Testis (tissue), 3 donors: ENCODE measurements around the gene P2RY8. TPM values are rescaled to one million over a fixed set of nuclear protein-coding genes. Genes with fewer than 3 reads are reported as not detected.

Experiments
- DNase-seq: peaks from one replicate; pipeline ENCODE4 v3.0.0-alpha.2; 2019
- H3K27ac ChIP-seq, 2 donors: fragments of 200-600 bp; sonication (generic); one replicate each; pipeline ENCODE4 v1.5.1; 2019
- H3K27me3 ChIP-seq: fragments of 200-600 bp; sonication (generic); one replicate; pipeline ENCODE4 v1.5.1; 2019
- H3K36me3 ChIP-seq: fragments of 200-600 bp; sonication (generic); one replicate; pipeline ENCODE4 v1.5.1; 2017; ENCODE audit warnings: low read depth; ENCODE audit errors: missing control alignments
- H3K4me1 ChIP-seq: fragments of 200-600 bp; sonication (generic); one replicate; pipeline ENCODE4 v1.5.1; 2019
- H3K4me3 ChIP-seq, 2 donors: fragments of 200-600 bp; sonication (generic); one replicate each; pipeline ENCODE4 v1.5.1; 2017 to 2019
- H3K9me3 ChIP-seq: fragments of 200-600 bp; sonication (generic); one replicate; pipeline ENCODE4 v1.5.1; 2017
- CTCF ChIP-seq, 3 experiments: fragments of 450-650 bp in 2 of 3; fragments of 200-600 bp in 1 of 3; sonication (generic) in 1 of 3; IDR thresholded peaks; one replicate each; pipeline ENCODE4 v1.5.1; 2016 to 2019; ENCODE audit warnings: antibody characterized with exemption in 3 of 3, mild to moderate bottlenecking in 2 of 3, moderate library complexity in 1 of 3
- POLR2A ChIP-seq: fragments of 450-650 bp; IDR thresholded peaks from one replicate; pipeline ENCODE4 v1.6.1; 2017; ENCODE audit warnings: antibody characterized with exemption, mild to moderate bottlenecking, moderate library complexity
- WGBS, 2 donors: methylation state at CpG; one replicate each; pipeline ENCODE4 v1.1.5; 2018; 5-methylcytosine and 5-hydroxymethylcytosine counted together
- intact Hi-C: fragments of 100-400 bp; cut with DNase I; formaldehyde crosslinking; loops from one replicate; pipeline ENCODE4 v1.15.1; 2023; ENCODE audit warnings: low total_unique reads
- polyA plus RNA-seq: library from polyadenylated mRNA; stranded (reverse); fragments of 350-450 nt; fragmentation: Illumina TruSeq; extraction: RNeasy Lipid Tissue Mini Kit (QIAGEN cat#74804); gene quantifications from one replicate; pipeline ENCODE4 v1.2.3, GENCODE V29; 2014; ENCODE audit warnings: low read depth, low replicate concordance; ENCODE audit not compliant: insufficient read depth
- total RNA-seq, 2 donors: library from RNA; depleted of rRNA; stranded (reverse); fragments of >200 nt; gene quantifications; one replicate each; pipeline ENCODE4 v1.2.3, GENCODE V29; 2016

P2RY8 gene
- total and polyA plus RNA-seq, 3 donors from 2014 or later: 0.24 to 1.1 (median 0.50) TPM

GRCh38 chrX:1480082-1480785, 56.8 kb downstream of the P2RY8 start:
- no peak overlapping the region for H3K4me3 ChIP-seq
- WGBS, 2 donors: 80% methylated on average over 8 of the region's 8 CpGs
- intact Hi-C loops: no loop called here
- no peak for DNase-seq
- H3K36me3 ChIP-seq: no peaks in the 10 kb centered on the region
- H3K4me1 ChIP-seq: no peaks in the 10 kb centered on the region
- H3K27me3 ChIP-seq: no peaks in the 10 kb centered on the region
- H3K9me3 ChIP-seq: no peaks in the 10 kb centered on the region
- H3K27ac ChIP-seq: no peak overlapping the region
- TF ChIP-seq POLR2A (no peak), CTCF (IDR thresholded peaks at IDR 0.05) (no peak)

GRCh38 chrX:1477801-1478458, 59.1 kb downstream of the P2RY8 start:
- WGBS, 2 donors: 68 to 77% methylated on average over 8 of the region's 8 CpGs
- TF ChIP-seq POLR2A (no peak), CTCF (IDR thresholded peaks at IDR 0.05) (no peak)
- H3K4me1 ChIP-seq: no peaks in the 10 kb centered on the region
- no peaks in the 10 kb centered on the region for H3K36me3 ChIP-seq
- H3K4me3 ChIP-seq: no peak overlapping the region
- no peaks in the 10 kb centered on the region for H3K27me3 ChIP-seq
- H3K27ac ChIP-seq: no peak overlapping the region
- no peak for DNase-seq
- intact Hi-C loops: no loop called here
- H3K9me3 ChIP-seq: no peaks in the 10 kb centered on the region

- Histone ChIP-seq H3K9me3 (no peaks in the 10 kb centered on the region), H3K36me3 (no peaks in the 10 kb centered on the region), H3K4me3 (no peak overlapping the region), H3K27me3 (no peaks in the 10 kb centered on the region), H3K4me1 (no peaks in the 10 kb centered on the region), H3K27ac (no peak overlapping the region)
- 47 to 71% methylated on average over 3 of the region's 3 CpGs for WGBS, 2 donors
- intact Hi-C loops: no loop called here
- DNase-seq: no peak
- TF ChIP-seq POLR2A: no peak
- no peak for TF ChIP-seq CTCF (IDR thresholded peaks at IDR 0.05)
These were observed 59.8 kb downstream of the P2RY8 start for GRCh38 chrX:1477229-1477628.

GRCh38 chrX:1476682-1477081, 60.3 kb downstream of the P2RY8 start:
- WGBS, 2 donors: 84 to 90% methylated on average over 2 to 5 of the region's 5 CpGs
- H3K4me1 ChIP-seq: no peaks in the 10 kb centered on the region
- H3K36me3 ChIP-seq: no peaks in the 10 kb centered on the region
- no peaks in the 10 kb centered on the region for H3K9me3 ChIP-seq
- no peak overlapping the region for H3K4me3 ChIP-seq
- H3K27ac ChIP-seq: no peak overlapping the region
- intact Hi-C loops: no loop called here
- no peaks in the 10 kb centered on the region for H3K27me3 ChIP-seq
- no peak for DNase-seq
- TF ChIP-seq CTCF (IDR thresholded peaks at IDR 0.05): no peak
- no peak for TF ChIP-seq POLR2A
